ENCODE measurements around the gene HIF1A. TPM values are rescaled to one million over a fixed set of nuclear protein-coding genes. Genes with fewer than 3 reads are reported as not detected.

Gene HIF1A
- total and polyA plus RNA-seq, 4 donors: 28.9 to 291 (median 191) TPM

- Histone ChIP-seq H3K36me3 (ENCODE audit: control insufficient read depth in 4 of 4, insufficient read depth in 4 of 4, low read length in 4 of 4) (no peaks in the 10 kb centered on the region), H3K9ac (ENCODE audit: insufficient read depth in 1 of 2, low read length in 2 of 2) (no peak overlapping the region), H3K9me3 (ENCODE audit: control insufficient read depth in 4 of 4, insufficient read depth in 3 of 4, low read length in 3 of 4) (no peaks in the 10 kb centered on the region), H3K4me3 (no peak overlapping the region), H3K27me3 (ENCODE audit: control insufficient read depth in 3 of 3, insufficient read depth in 3 of 3, low read length in 2 of 3) (no peaks in the 10 kb centered on the region), H3K27ac (ENCODE audit: low read depth in 1 of 2, low read length in 1 of 2) (no peak overlapping the region), H3K4me1 (ENCODE audit: control insufficient read depth in 5 of 5, insufficient read depth in 5 of 5, low read length in 5 of 5) (peaks cover 0 to 31% (median 13%) of the 10 kb centered on the region in 5 donors)
- TF ChIP-seq, protein P1, sequence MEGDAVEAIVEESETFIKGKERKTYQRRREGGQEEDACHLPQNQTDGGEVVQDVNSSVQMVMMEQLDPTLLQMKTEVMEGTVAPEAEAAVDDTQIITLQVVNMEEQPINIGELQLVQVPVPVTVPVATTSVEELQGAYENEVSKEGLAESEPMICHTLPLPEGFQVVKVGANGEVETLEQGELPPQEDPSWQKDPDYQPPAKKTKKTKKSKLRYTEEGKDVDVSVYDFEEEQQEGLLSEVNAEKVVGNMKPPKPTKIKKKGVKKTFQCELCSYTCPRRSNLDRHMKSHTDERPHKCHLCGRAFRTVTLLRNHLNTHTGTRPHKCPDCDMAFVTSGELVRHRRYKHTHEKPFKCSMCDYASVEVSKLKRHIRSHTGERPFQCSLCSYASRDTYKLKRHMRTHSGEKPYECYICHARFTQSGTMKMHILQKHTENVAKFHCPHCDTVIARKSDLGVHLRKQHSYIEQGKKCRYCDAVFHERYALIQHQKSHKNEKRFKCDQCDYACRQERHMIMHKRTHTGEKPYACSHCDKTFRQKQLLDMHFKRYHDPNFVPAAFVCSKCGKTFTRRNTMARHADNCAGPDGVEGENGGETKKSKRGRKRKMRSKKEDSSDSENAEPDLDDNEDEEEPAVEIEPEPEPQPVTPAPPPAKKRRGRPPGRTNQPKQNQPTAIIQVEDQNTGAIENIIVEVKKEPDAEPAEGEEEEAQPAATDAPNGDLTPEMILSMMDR (IDR thresholded peaks at IDR 0.05; ENCODE audit: control extremely low read depth, extremely low read depth): no peak
- WGBS, 2 donors: 60 to 76% methylated on average over 6 of the region's 6 CpGs
- DNase-seq (no peak), ATAC-seq (ENCODE audit: insufficient read depth, low FRiP score) (no peak)
Observed at GRCh38 chr14:61699027-61699426, 3.7 kb downstream of the HIF1A start.

DNA sequence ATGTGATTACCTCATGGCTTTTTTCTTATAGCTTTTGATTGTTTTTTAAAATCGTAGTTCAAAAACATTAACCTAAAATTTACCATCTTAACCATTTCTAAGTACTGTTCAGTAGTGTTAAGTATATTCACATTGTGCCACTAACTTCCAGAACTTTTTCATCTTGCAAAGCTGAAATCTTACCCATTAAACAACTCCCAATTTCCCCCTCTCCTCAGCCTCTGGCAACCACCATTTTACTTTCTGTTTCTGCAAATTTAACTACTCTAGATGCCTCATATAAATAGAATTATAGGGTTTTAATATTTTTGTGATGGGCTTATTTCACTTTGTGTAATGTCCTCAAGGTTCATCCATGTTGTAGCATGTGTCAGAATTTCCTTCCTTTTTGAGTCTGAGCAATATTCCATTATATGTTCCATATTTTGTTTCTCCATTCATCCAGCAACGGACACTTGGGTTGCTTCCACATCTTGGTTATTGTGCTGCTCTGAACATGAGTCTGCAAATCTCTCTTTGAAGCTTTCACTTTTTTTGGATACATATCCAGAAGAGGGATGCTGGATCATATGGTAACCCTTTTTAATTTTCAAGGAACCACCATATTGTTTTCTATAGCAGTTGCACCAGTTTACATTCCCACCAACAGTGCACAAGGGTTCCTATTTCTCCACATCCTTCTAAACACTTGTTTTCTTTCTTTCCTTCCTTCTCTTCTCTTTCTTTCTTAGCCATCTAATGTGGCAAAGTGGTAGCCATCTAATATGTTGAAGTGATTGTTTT lies 5.0 kb downstream of the HIF1A start:
- H3K9me3 ChIP-seq (ENCODE audit: control insufficient read depth in 4 of 4, insufficient read depth in 3 of 4, low read length in 3 of 4): no peaks in the 10 kb centered on the region
- no peak for DNase-seq
- H3K36me3 ChIP-seq (ENCODE audit: control insufficient read depth in 4 of 4, insufficient read depth in 4 of 4, low read length in 4 of 4): no peaks in the 10 kb centered on the region
- H3K27ac ChIP-seq (ENCODE audit: low read depth in 1 of 2, low read length in 1 of 2): no peak overlapping the region
- H3K4me1 ChIP-seq (ENCODE audit: control insufficient read depth in 5 of 5, insufficient read depth in 5 of 5, low read length in 5 of 5): peaks cover 0 to 25% (median 11%) of the 10 kb centered on the region in 5 donors
- no peaks in the 10 kb centered on the region for H3K27me3 ChIP-seq (ENCODE audit: control insufficient read depth in 3 of 3, insufficient read depth in 3 of 3, low read length in 2 of 3)
- 60 to 62% methylated on average over 2 of the region's 2 CpGs for WGBS, 2 donors
- TF ChIP-seq, protein P1 (IDR thresholded peaks at IDR 0.05; ENCODE audit: control extremely low read depth, extremely low read depth): no peak
- H3K9ac ChIP-seq (ENCODE audit: insufficient read depth in 1 of 2, low read length in 2 of 2): no peak overlapping the region
- no peak overlapping the region for H3K4me3 ChIP-seq
- no peak for ATAC-seq (ENCODE audit: insufficient read depth, low FRiP score)

GRCh38 chr14:61701946-61702345 lies 6.6 kb downstream of the HIF1A start:
- Histone ChIP-seq H3K9me3 (ENCODE audit: control insufficient read depth in 4 of 4, insufficient read depth in 3 of 4, low read length in 3 of 4) (no peaks in the 10 kb centered on the region), H3K27ac (ENCODE audit: low read depth in 1 of 2, low read length in 1 of 2) (no peak overlapping the region), H3K4me1 (ENCODE audit: control insufficient read depth in 5 of 5, insufficient read depth in 5 of 5, low read length in 5 of 5) (peaks cover 0 to 24% (median 11%) of the 10 kb centered on the region in 5 donors), H3K36me3 (ENCODE audit: control insufficient read depth in 4 of 4, insufficient read depth in 4 of 4, low read length in 4 of 4) (no peaks in the 10 kb centered on the region), H3K27me3 (ENCODE audit: control insufficient read depth in 3 of 3, insufficient read depth in 3 of 3, low read length in 2 of 3) (no peaks in the 10 kb centered on the region), H3K9ac (ENCODE audit: insufficient read depth in 1 of 2, low read length in 2 of 2) (no peak overlapping the region), H3K4me3 (no peak overlapping the region)
- DNase-seq (no peak), ATAC-seq (ENCODE audit: insufficient read depth, low FRiP score) (no peak)
- 70 to 88% methylated on average over 6 to 7 of the region's 7 CpGs for WGBS, 2 donors
- TF ChIP-seq, protein P1 (IDR thresholded peaks at IDR 0.05; ENCODE audit: control extremely low read depth, extremely low read depth): no peak

Measured in lung (tissue), 12 donors.